ENCODE data around the gene BTN2A1. TPM values are rescaled to one million over a fixed set of nuclear protein-coding genes. Genes with fewer than 3 reads are reported as not detected.

Gene BTN2A1
- total RNA-seq, 2 donors from 2014 or later = 6.2 to 16.5 TPM

- Histone ChIP-seq H3K27me3 (no peaks in the 10 kb centered on the region), H3K4me3 (no peak overlapping the region), H3K27ac (no peak overlapping the region), H3K4me1 (peaks cover 7% of the 10 kb centered on the region), H3K9me3 (no peaks in the 10 kb centered on the region), H3K36me3 (replicated peaks in 1 of 2; ENCODE audit: insufficient read depth in 1 of 2, low read depth in 2 of 2) (peaks cover 9 to 26% of the 10 kb centered on the region in 2 donors)
- no peak for DNase-seq
- intact Hi-C loops (cut with DNase I) = no loop called here
- TF ChIP-seq CTCF (IDR thresholded peaks at IDR 0.05) (no peak), POLR2A (IDR thresholded peaks at IDR 0.05) (no peak)
- ATAC-seq = no peak
- 88% methylated on average over 3 of the region's 3 CpGs for WGBS, 2 donors
These were observed 8.0 kb downstream of the BTN2A1 start for GRCh38 chr6:26465776-26466175.

GRCh38 chr6:26468829-26469228 is 11.1 kb downstream of the BTN2A1 start:
- WGBS, 2 donors = 89 to 91% methylated on average over 2 of the region's 2 CpGs
- Histone ChIP-seq H3K27ac (no peak overlapping the region), H3K9me3 (no peaks in the 10 kb centered on the region), H3K27me3 (no peaks in the 10 kb centered on the region), H3K4me3 (no peak overlapping the region), H3K4me1 (peaks cover 5% of the 10 kb centered on the region), H3K36me3 (replicated peaks in 1 of 2; ENCODE audit: insufficient read depth in 1 of 2, low read depth in 2 of 2) (peaks cover 0 to 22% of the 10 kb centered on the region in 2 donors)
- no peak for DNase-seq
- no peak for ATAC-seq
- intact Hi-C loops (cut with DNase I) = no loop called here
- TF ChIP-seq POLR2A (IDR thresholded peaks at IDR 0.05) (no peak), CTCF (IDR thresholded peaks at IDR 0.05) (no peak)

GRCh38 chr6:26470643-26471042 is 12.9 kb downstream of the BTN2A1 start:
- 89 to 90% methylated on average over 4 of the region's 4 CpGs for WGBS, 2 donors
- TF ChIP-seq CTCF (IDR thresholded peaks at IDR 0.05) = no peak
- TF ChIP-seq POLR2A (IDR thresholded peaks at IDR 0.05) = no peak
- DNase-seq (no peak), ATAC-seq (no peak)
- Histone ChIP-seq H3K27me3 (no peaks in the 10 kb centered on the region), H3K27ac (no peak overlapping the region), H3K4me3 (no peak overlapping the region), H3K36me3 (replicated peaks in 1 of 2; ENCODE audit: insufficient read depth in 1 of 2, low read depth in 2 of 2) (peaks cover 0 to 14% of the 10 kb centered on the region in 2 donors), H3K4me1 (peaks cover 16% of the 10 kb centered on the region), H3K9me3 (no peaks in the 10 kb centered on the region)
- intact Hi-C loops (cut with DNase I) = no loop called here

- Histone ChIP-seq H3K4me3 (no peak overlapping the region), H3K36me3 (replicated peaks in 1 of 2; ENCODE audit: insufficient read depth in 1 of 2, low read depth in 2 of 2) (peaks cover 0 to 7% of the 10 kb centered on the region in 2 donors), H3K4me1 (peaks cover 16% of the 10 kb centered on the region), H3K27ac (no peak overlapping the region), H3K9me3 (no peaks in the 10 kb centered on the region), H3K27me3 (no peaks in the 10 kb centered on the region)
- intact Hi-C loops (cut with DNase I) = no loop called here
- no peak for ATAC-seq
- DNase-seq = no peak
- TF ChIP-seq POLR2A (IDR thresholded peaks at IDR 0.05) (no peak), CTCF (IDR thresholded peaks at IDR 0.05) (no peak)
These were observed 14.2 kb downstream of the BTN2A1 start for GRCh38 chr6:26471970-26472369.

GRCh38 chr6:26472549-26473290 is 15.0 kb downstream of the BTN2A1 start:
- Histone ChIP-seq H3K9me3 (no peaks in the 10 kb centered on the region), H3K27me3 (no peaks in the 10 kb centered on the region), H3K27ac (peak overlapping the region in 1 of 4 donors; percentile 91), H3K36me3 (replicated peaks in 1 of 2; ENCODE audit: insufficient read depth in 1 of 2, low read depth in 2 of 2) (peaks cover 0 to 4% of the 10 kb centered on the region in 2 donors), H3K4me1 (peaks cover 16% of the 10 kb centered on the region), H3K4me3 (no peak overlapping the region)
- DNase-seq (no peak), ATAC-seq (no peak)
- intact Hi-C loops (cut with DNase I) = no loop called here
- TF ChIP-seq POLR2A (IDR thresholded peaks at IDR 0.05) (no peak), CTCF (IDR thresholded peaks at IDR 0.05) (no peak)
- 87 to 97% methylated on average over 4 of the region's 4 CpGs for WGBS, 2 donors

Data from body of pancreas (tissue), 4 donors.